HL-60/S4 treated with retinoic acid at 250 ng/mL for 4 days and 3 days (cell line): ENCODE measurements around the gene AHNAK.
"Not testable (repeated sequence)": the region's sequence is repeated elsewhere in the genome, so short reads cannot be mapped to it uniquely, and the experiment has no call there.

Source experiments
- in situ Hi-C: fragments of 300-500 bp; cut with MboI; formaldehyde crosslinking; loops from 2 replicates; pipeline ENCODE4 v1.7.0; 2022; ENCODE audit warnings: low sequenced_read_pairs

Gene AHNAK

DNA sequence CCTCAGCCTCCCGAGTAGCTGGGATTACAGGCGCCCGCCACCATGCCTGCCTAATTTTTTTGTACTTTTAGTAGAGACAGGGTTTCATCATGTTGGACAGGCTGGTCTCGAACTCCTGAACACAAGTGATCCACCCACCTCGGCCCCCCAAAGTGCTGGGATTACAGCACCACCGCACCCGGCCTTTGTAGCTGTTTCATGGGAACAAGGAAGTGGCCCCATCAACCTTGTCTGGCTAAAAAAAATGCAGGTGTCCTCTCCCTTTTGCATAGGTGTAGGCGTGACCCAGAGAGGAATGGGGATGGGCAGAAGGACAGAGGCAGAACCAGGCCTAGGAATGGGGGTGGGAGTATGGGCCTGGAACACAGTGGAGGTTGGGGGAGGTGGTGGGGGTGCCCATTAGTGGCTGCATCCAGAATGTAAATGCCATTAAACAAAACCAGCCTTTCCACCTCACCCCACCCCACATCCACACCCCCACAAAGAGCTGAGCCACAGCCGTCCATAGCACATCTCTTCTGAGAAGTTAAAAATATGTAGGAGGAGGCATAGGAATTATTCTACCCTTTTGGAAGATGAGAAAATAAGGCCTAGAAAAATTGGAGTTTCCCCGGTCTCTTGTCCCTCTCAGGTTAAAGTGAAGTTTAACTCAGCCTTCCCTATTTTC is 150.6 kb downstream of the AHNAK start:
- in situ Hi-C loops, result no loop called here

DNA sequence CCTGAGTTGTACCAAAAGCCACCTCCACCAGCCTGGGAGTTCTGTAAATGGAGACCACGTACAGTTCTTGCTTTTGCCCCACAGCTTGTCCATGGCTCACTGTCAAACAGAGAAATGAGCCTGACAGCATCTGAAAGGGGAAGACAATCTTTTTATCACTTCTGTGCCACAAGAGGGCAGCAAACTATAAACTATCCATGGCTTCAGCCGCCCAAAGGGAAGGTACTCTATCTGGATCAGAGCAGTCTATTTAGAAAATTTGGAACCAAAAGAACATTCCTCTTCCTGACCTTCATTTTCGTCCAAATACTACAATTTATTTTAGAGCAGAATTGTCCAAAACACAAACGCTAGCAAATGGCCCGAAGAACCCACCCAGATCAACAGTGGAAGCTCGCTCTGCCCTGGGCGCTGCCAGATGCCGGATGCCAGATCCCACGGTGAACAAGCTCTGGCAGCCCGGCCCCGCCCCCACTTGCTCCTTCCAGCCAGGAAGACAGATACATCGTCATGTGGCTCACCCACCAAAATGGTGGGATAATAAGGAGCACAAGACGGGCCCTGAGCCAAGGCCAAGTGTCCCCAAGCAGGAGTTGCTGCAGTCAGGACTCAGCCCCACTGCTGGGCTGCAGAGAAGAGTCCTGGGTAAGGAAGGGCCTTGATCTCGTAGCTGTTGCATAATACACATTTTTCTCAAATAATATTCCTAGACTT is 151.6 kb downstream of the AHNAK start:
- in situ Hi-C loops, result no loop called here

DNA sequence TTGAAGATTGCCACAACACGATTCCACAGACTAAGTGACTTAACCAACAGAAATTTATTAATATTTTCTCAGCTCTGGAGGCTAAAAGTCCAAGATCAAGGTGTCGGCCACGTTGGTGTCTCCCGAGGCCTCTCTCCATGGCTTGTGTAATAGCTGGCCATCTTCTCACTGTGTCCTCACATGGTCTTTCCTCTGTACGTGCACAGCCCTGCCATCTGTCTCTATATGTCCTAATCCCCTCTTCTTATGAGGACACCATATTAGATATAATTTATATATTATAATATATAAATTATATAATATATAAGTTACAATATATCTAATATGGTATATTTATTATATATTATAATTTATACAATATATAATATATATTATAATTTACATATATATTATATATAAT is 152.9 kb downstream of the AHNAK start:
- in situ Hi-C loops, result no loop called here

DNA sequence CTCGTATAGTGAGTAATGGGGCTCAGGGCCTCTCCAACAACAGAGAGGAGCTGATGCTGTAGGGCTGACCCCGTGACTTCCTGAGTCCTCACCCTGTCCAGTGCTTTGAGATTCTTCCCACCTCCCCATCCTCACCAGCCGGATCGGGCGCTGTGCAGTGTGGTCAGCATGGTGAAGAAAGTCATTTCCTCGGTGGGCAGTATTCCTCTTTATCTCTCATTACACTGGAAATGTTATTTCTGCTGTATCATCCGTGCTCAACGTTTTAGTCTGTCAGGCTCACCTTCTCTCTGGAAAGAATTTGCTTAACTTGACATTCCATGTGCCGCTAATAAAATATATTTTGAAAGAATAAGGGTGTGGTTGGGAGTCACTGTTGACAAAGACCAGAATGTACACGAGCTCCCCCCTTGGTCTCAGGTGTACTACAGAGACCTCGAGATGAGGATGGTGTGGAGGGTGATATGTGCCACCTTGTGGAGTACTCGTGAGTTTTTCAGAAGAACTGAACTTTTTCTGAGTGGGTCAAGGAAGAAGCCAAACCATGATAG is 153.5 kb downstream of the AHNAK start:
- in situ Hi-C loops, result no loop called here

DNA sequence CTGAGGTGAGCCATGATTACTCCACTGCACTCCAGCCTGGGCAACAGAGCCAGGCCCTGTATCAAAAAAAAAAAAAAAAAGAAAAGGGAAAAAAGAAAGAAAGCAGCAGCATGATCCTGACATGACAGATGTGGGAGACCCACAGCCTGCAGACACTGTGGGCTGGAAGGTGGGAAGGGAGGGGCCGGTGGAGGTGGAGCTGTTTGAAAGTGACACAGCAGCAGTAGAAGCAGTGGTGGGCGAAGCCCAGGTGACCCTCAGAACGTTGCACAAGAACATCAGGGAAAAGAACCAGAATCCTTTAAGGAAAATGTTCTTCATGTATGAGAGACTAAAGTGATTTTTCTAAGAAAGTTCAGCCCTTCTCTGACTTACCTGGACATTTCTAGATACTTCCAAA is 154.1 kb downstream of the AHNAK start:
- in situ Hi-C loops, result no loop called here

DNA sequence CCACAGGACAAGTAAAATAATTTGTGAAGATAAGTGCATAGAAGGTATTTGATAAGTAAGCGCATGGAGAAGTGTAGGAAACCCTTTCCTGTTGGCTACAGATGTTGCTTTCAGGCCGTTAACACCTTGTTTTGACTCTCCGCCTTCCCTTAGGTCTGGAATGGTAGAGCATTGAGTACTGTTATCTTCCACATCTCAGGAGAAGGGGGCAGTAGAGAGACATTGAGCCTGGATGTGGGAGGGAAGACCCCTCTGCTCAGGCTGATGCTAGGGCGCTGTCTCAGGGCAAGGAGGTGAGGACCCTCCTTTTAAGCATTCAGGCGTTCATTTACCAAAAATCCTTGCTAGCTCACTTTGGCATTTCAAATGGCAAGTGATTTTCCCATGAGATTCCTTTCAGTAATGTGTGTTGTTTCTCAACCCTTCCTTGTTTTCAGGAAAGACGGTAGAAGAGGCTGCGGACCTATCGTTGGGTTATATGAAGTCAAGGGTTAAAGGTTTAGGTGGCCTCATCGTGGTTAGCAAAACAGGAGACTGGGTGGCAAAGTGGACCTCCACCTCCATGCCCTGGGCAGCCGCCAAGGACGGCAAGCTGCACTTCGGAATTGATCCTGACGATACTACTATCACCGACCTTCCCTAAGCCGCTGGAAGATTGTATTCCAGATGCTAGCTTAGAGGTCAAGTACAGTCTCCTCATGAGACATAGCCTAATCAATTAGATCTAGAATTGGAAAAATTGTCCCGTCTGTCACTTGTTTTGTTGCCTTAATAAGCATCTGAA is 154.8 kb downstream of the AHNAK start:
- in situ Hi-C loops, result no loop called here

DNA sequence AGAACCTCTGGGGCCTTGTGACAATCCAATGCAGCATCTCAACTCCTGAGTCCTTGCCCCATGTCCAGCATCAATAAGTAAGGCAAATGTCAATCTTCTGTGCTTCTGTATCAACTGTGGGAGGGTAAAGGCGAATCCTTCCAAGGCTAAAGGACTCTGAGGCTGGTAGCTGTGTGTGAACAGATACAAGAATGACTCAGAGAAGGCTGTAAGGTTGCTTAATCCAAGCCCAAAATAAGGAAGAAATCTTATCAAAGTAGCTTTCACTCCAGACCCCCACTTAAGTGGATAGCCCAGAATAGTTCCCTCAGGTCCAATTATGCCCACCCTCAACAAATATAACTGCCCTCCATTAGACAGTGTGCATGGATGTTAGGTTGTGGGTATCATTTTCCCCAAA is 155.9 kb downstream of the AHNAK start:
- in situ Hi-C loops, result no loop called here

DNA sequence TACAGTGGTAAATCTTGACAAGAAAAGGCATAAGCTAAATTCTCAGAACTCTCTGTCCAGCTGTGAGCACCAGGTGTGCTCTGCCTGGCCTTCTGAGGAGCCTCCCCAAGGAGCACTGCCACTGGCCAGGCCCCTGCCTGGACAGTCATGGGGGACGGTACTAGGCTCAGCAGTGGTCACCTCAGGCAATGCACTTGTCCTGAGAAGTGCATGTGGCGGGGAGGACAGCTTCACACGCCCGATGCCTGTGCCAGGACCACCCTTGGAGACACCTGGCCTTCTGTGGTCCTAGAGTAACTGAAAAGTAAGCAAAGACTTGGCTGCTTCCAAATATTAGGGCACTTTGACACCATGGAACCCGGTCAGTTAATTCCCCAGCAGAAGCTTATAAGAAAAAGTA is 156.4 kb downstream of the AHNAK start:
- in situ Hi-C loops, result no loop called here

DNA sequence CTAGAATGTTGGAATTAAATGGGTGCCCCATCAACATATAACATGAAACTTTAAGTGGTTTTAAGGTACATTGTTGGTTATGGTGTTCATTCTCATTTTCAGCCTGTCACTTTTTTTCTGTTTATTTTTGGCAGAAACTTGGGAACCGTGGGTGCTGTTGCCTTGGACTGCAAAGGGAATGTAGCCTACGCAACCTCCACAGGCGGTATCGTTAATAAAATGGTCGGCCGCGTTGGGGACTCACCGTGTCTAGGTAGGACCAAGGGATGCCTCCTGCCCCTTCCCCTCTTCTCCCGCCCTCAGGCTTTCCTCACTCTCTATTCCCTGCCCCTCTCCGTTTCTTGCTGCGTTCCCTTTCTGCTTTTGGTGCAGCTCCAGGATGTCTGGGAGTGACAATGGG is 157.6 kb downstream of the AHNAK start:
- in situ Hi-C loops, result no loop called here

DNA sequence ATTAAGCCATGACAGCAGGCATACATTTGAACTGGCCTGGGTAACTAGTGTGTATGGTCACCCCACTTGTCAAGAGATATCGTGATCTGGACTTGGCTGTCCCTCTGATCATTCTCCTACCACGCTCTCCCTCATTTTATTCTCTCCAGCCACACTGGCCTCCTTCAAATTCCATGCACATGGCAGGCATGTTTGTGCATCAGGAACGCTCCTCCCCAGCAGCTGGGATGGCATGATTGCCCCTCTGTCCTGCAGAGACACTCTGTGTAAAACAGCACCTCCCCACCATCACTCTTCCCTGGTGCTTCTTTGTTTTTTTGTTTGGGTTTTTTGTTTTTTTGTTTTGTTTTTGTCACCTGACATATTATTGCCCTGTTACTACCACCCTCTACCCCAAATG is 159.2 kb downstream of the AHNAK start:
- in situ Hi-C loops, result no loop called here

DNA sequence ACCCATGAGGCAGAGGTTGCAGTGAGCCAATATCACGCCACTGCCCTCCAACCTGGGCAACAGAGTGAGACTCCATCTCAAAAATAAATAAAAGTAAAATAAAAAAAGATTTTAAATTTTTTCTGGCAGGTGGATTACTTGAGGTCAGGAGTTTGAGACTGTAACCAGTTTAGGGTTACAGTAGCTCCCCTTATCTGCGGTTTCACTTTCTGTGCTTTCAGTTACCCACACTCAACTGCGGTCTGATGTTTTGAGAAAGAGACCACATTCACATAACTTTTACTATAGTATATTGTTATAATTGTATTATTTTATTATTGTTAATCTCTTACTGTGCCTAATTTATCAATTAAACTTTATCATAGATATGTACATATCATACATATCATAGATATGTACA is 160.5 kb downstream of the AHNAK start:
- in situ Hi-C loops, result not testable (repeated sequence)

DNA sequence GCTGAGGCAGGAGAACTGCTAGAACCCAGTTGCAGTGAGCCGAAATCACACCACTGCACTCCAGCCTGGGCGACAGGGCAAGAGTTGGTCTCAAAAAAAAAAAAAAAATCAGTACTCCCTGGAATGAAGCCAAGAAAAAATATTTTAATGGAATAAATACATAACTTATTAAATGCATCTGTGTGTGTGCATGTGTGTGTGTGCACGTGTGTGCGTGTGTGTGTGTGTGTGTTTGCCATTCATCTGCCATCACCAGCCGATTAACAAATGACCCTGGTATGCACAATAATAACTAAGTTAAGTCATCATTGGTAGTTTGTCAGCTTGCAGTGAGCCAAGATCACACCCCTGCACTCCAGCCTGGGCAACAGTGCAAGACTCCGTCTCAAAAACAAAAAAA is 162.8 kb downstream of the AHNAK start:
- in situ Hi-C loops, result no loop called here
